ENCODE results near the gene CHMP5. TPM values are rescaled to one million over a fixed set of nuclear protein-coding genes. Genes with fewer than 3 reads are reported as not detected.

Gene CHMP5
- total RNA-seq, 1 experiment from 2014 or later = 61.8 TPM

GRCh38 chr9:33300546-33300945 is 35.7 kb downstream of the CHMP5 start:
- no peak overlapping the region for H3K4me2 ChIP-seq (ENCODE audit: low read length)
- ATAC-seq (no peak), DNase-seq (ENCODE audit: low read depth, low spot score) (no peak)
- peaks cover 83% of the 10 kb centered on the region for H3K79me2 ChIP-seq (ENCODE audit: insufficient read depth, low read length)
- H3K27me3 ChIP-seq (ENCODE audit: insufficient read depth, low read length) = no peaks in the 10 kb centered on the region
- no peaks in the 10 kb centered on the region for H3K9me3 ChIP-seq (ENCODE audit: control insufficient read depth in 1 of 2, insufficient read depth in 1 of 2, low read depth in 1 of 2, low read length in 2 of 2)
- POLR2A ChIA-PET = interaction anchor here (1.5 kb wide), 1 partner anchor 10 kb away, joined by 3 read pairs; the partner anchor contains the start of gene NFX1
- no peaks in the 10 kb centered on the region for H4K20me1 ChIP-seq (ENCODE audit: insufficient read depth)
- peaks cover 71 to 73% of the 10 kb centered on the region in 2 experiments for H3K36me3 ChIP-seq (ENCODE audit: control insufficient read depth in 1 of 2, insufficient read depth in 2 of 2, low read length in 2 of 2)
- no peak overlapping the region for H3K4me3 ChIP-seq (replicated peaks in 1 of 2; ENCODE audit: low read depth in 1 of 2, low read length in 2 of 2)
- H3K4me1 ChIP-seq (ENCODE audit: control insufficient read depth in 1 of 2, insufficient read depth in 2 of 2, low read length in 2 of 2) = no peaks in the 10 kb centered on the region
- no peak overlapping the region for H3K9ac ChIP-seq (ENCODE audit: low read length)
- CTCF ChIA-PET = no interaction called here
- H2AFZ ChIP-seq (ENCODE audit: low read depth, low read length, poor library complexity, severe bottlenecking) = no peak overlapping the region
- no peaks in the 10 kb centered on the region for H3K9me2 ChIP-seq (ENCODE audit: insufficient read depth)
- BruUV-seq (replicated peaks) = no TSS peak
- intact Hi-C loops (cut with micrococcal nuclease) = no loop called here
- RAD21 ChIA-PET (ENCODE audit: low non-redundant PET in 1 of 2, low total read pairs in 2 of 2, uncharacterized antibody in 2 of 2, unreplicated experiment in 2 of 2) = no interaction called here
- TF ChIP-seq SP1 (IDR thresholded peaks at IDR 0.05; ENCODE audit: low read depth) (no peak), CEBPB (IDR thresholded peaks at IDR 0.05; ENCODE audit: low read depth) (no peak), CBX3 (IDR thresholded peaks at IDR 0.05; ENCODE audit: low read depth) (no peak), EZH2phosphoT487 (IDR thresholded peaks at IDR 0.05; ENCODE audit: borderline replicate concordance) (no peak), SIN3A (IDR thresholded peaks at IDR 0.05; ENCODE audit: low read depth) (no peak), ELF1 (IDR thresholded peaks at IDR 0.05; ENCODE audit: borderline replicate concordance, low read depth) (no peak), SRF (IDR thresholded peaks at IDR 0.05; ENCODE audit: low read depth) (no peak), EGR1 (IDR thresholded peaks at IDR 0.05; ENCODE audit: low read depth) (no peak), REST (IDR thresholded peaks at IDR 0.05; ENCODE audit: low read depth) (no peak), TCF7L2 (IDR thresholded peaks at IDR 0.05; ENCODE audit: borderline replicate concordance, extremely low read depth, insufficient read depth, insufficient read length) (no peak), ZNF274 (IDR thresholded peaks at IDR 0.05; ENCODE audit: low read depth, low read length) (no peak), POLR2AphosphoS5 (IDR thresholded peaks at IDR 0.05; ENCODE audit: low read depth, low read length) (no peak), ATF3 (IDR thresholded peaks at IDR 0.05) (no peak)
- no peak overlapping the region for H3K27ac ChIP-seq (ENCODE audit: low read depth, low read length)

All from HCT116 (cell line).